Activated CD4-positive, alpha-beta T cell treated with anti-CD3 and anti-CD28 coated beads, Interleukin-2, amount 50 U/mL, for 4 hours (primary cell): ENCODE results near the gene SPTBN5.
A peak's percentile ranks its signal among the peaks of the same experiment; 100 is the strongest.

Experiments used
- DNase-seq, 2 experiments: peaks; one replicate each; pipeline ENCODE4 v3.0.0-alpha.2; 2020

SPTBN5 gene

DNA sequence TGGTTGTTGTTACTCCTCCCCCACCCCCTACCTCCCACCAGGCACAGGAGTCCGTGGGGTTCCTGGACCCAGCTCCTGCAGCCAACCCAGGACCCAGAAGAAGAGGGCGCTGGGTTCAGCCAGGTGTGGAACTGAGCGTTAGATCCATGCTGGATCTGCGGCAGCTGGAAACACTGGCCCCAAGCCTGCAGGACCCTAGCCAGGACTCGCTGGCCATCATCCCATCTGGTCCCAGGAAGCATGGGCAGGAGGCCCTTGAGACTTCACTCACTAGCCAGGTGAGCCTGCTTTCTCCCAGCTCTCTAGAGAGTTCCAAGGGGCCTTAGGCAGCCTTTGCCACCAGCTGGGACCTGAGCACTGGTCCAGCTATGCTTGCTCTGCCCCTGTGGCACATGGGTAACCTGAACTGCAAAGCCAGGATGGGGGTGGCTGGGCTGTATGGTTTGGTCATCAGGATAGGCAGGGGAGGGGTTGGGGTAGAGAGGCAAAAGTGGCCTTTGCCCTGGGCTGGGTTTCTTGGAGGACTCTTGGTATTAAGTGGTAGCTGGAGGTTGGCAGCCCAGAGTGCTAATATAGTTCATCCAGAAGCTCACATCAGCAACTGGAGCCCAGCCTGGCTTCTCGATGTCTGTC is 72.9 kb downstream of the SPTBN5 start:
- DNase-seq = no peak

DNA sequence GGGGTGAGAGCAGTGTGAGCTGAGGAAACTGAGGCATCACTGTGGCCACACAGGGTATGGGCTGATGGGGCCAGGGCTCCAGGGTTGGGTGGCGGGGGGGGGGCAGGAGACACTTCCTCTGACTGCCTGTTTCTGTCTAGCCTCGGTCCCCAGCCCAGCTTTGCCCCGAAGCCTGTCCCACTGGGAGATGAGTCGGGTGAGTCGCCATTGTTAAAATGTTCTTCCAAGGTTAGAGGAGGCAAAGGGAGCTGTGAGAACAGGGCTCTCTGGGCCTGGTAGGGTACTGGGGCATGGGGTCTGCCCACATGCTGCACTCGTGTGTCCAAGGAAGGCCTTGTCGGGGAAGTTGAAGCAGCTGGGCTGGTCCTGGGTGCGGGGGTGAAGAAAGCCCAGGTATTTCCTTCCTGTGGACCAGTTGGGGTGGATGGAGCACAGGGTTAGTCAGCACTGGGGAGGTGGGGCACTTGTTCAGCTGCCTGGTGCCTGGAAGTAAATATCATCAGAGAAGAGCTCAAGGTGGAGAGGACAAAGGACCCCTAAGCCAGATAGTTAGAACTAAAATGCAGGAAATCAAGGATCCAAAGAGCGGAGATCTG is 74.3 kb downstream of the SPTBN5 start:
- no peak for DNase-seq

GRCh38 chr15:41817781-41818180 is 76.1 kb downstream of the SPTBN5 start:
- no peak for DNase-seq

- no peak for DNase-seq
Measured at GRCh38 chr15:41817327-41817726, 76.5 kb downstream of the SPTBN5 start.

GRCh38 chr15:41816788-41817187 is 77.1 kb downstream of the SPTBN5 start:
- DNase-seq = no peak

- no peak for DNase-seq
Measured at GRCh38 chr15:41814534-41814933, 79.3 kb downstream of the SPTBN5 start.

DNA sequence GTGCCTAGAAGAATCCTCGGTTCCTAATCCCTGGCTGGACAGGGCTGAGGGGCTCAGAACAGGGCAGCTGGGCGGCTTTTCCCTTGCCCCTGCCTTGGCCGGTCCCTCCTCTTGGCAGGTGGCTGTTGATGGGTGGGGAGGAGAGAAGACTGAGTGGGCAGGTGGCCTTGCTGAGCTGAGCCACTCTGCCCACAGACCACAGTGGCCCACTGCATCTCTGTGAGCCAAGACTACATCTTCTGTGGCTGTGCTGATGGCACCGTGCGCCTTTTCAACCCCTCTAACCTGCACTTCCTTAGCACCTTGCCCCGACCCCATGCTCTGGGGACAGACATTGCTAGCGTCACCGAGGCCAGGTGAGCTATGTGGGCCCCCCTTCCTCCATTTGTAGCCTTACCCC is 80.4 kb downstream of the SPTBN5 start:
- DNase-seq = no peak

- DNase-seq = no peak
Measured at GRCh38 chr15:41812820-41813375, 81.0 kb downstream of the SPTBN5 start.

DNA sequence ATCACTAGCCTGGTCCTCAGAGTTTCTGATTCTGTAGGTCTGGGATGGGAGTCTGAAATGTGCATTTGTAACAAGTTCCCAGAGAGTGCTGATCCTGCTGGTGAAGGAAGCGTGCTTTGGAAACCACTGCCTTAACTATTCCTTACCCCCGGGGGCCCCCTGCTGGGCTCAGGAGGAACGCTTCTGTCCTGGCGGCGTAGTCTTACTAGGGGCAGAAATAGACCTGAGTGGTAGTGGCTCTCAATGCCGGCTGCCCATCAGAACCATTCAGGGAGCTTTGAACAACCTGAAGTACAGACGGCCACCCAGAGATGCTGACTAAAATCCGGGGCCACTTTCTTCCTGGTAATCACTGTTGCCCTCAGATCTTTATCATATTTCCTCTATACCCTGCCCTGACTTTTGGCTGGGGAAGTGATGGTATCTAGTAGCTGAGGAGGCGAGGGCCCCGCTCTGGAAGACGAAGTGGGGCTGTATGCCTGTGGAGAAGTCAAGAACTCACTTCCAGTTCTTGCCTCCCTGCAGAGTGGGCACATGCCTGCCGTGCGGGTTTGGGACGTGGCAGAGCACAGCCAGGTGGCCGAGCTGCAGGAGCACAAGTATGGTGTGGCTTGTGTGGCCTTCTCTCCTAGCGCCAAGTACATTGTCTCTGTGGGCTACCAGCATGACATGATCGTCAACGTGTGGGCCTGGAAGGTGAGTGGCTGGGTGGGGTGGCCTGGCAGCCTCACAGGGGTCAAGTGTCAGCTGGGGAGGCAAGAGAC is 82.2 kb downstream of the SPTBN5 start:
- DNase-seq = peak; percentile 68 to 72

- DNase-seq = no peak
Measured at GRCh38 chr15:41810651-41811431, 83.0 kb downstream of the SPTBN5 start.

- DNase-seq = no peak
Measured at GRCh38 chr15:41809526-41810220, 84.2 kb downstream of the SPTBN5 start.

GRCh38 chr15:41809121-41809520 is 84.7 kb downstream of the SPTBN5 start:
- DNase-seq = no peak

DNA sequence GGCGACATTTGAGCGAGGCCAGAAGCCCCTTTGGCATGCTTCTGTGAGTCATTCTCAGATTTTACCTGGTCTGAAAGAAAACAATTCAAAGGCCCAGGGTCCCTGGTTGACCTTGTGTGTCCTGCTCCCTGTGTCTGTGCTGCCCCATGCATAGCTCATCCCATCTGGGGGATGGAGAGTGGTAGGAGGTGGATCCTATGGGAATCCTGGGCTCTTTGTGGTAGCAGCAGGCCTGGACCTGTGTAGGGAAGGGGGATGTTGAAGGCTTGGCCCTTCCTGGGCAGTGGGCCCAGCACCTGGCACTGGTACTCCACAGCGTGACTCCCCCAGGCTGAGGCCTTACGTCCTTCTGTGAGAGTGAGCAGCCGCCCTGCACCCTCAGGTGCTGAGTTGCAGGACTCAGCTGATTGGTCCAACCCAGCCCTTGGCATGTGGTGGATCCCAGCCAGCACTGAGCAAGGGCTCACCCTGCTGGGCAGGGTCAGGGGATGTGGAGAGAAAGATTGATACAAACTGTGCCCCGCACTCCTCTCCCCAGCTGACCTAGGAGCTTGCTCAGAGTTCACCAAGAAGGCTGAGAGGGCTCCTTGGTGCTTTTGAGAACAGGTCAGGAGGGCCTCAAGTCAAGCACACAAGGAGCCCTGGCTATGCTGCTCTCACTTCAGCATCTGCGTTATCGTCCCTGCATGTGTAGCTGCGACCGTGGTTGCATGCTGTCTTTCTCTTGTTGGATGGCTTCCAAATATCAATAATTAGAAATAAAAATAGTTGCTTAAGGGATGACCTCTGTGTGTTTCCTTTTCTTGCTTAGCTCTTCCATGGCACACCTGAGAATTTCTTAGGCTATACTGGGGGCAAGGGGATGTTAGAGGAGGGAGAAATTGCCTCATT is 87.3 kb downstream of the SPTBN5 start:
- DNase-seq = no peak

GRCh38 chr15:41805711-41806110 is 88.1 kb downstream of the SPTBN5 start:
- no peak for DNase-seq

GRCh38 chr15:41804916-41805666 is 88.8 kb downstream of the SPTBN5 start:
- no peak for DNase-seq

- no peak for DNase-seq
Measured at GRCh38 chr15:41804361-41804760, 89.5 kb downstream of the SPTBN5 start.

DNA sequence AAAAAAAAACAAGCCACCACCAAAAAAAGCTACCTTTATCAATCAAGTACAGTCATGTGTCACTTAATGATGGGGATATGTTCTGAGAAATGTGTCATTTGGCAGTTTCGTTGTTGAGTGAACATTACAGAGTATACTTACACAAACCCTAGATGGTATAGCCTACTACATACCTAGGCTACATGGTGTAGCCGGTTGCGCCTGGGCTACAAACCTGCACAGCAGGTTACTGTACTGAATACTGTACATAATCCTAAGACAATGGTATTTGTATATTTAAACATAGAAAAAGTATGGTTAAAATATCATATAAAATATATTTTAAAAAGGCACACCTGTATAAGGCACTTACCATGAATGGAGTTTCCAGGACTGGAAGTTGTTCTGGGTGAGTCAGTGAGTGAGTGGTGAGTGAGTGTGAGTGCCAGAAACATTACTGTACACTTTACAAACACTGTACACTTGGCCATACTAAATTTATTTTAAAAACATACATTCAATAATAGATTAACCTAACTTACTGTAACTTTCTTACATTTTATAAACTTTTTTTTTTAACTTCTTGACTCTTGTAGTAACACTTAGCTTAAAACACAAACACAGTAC is 91.9 kb downstream of the SPTBN5 start:
- no peak for DNase-seq

- DNase-seq = no peak
Measured at GRCh38 chr15:41801185-41801584, 92.7 kb downstream of the SPTBN5 start.

- DNase-seq = no peak
Measured at GRCh38 chr15:41799488-41799805, 94.4 kb downstream of the SPTBN5 start.
